WTC11 (cell line): ENCODE data around the gene ANKRD11.

Experiments
- ATF6 ChIP-seq: sonication (generic); formaldehyde crosslinking; IDR thresholded peaks from 2 replicates; pipeline ENCODE4 v1.8.1; 2023; ENCODE audit warnings: mild to moderate bottlenecking, missing genetic modification reagents
- E2F1 ChIP-seq: sonication (generic); formaldehyde crosslinking; IDR thresholded peaks from 2 replicates; pipeline ENCODE4 v1.8.0; 2022; ENCODE audit warnings: mild to moderate bottlenecking, missing genetic modification reagents
- ESRRA ChIP-seq: sonication (generic); formaldehyde crosslinking; IDR thresholded peaks from 2 replicates; pipeline ENCODE4 v1.8.1; 2022; ENCODE audit warnings: mild to moderate bottlenecking, missing genetic modification reagents, borderline replicate concordance
- FOXJ3 ChIP-seq: sonication (generic); formaldehyde crosslinking; IDR thresholded peaks from 2 replicates; pipeline ENCODE4 v1.9.0; 2021; ENCODE audit warnings: missing genetic modification reagents, mild to moderate bottlenecking, borderline replicate concordance
- JUN ChIP-seq: sonication (generic); formaldehyde crosslinking; IDR thresholded peaks from 2 replicates; pipeline ENCODE4 v1.8.0; 2023; ENCODE audit warnings: mild to moderate bottlenecking, missing genetic modification reagents
- SMAD4 ChIP-seq: sonication (generic); formaldehyde crosslinking; IDR thresholded peaks from 2 replicates; pipeline ENCODE4 v1.8.0; 2022; ENCODE audit warnings: mild to moderate bottlenecking, missing genetic modification reagents
- SP1 ChIP-seq: sonication (generic); formaldehyde crosslinking; conservative IDR thresholded peaks from 2 replicates; pipeline ENCODE4 v1.8.1; 2022; ENCODE audit warnings: missing genetic modification reagents
- TEAD4 ChIP-seq: sonication (generic); formaldehyde crosslinking; IDR thresholded peaks from 2 replicates; pipeline ENCODE4 v1.8.0; 2022; ENCODE audit warnings: mild to moderate bottlenecking, missing genetic modification reagents
- ZNF138 ChIP-seq: sonication (generic); formaldehyde crosslinking; conservative IDR thresholded peaks from 2 replicates; pipeline ENCODE4 v1.8.1; 2022; ENCODE audit warnings: mild to moderate bottlenecking, moderate library complexity, missing genetic modification reagents
- ZNF532 ChIP-seq: fragments of 250-450 bp; sonication (Bioruptor Pico); IDR thresholded peaks from 2 replicates; pipeline ENCODE4 v1.9.0; 2021; ENCODE audit warnings: mild to moderate bottlenecking, borderline replicate concordance
- TF ChIP-seq, protein P1 (sequence below): fragments of 200-600 bp; IDR thresholded peaks from 2 replicates; pipeline ENCODE4 v1.8.0; 2022; ENCODE audit warnings: antibody characterized with exemption
- TF ChIP-seq, protein P2 (sequence below): sonication (generic); formaldehyde crosslinking; IDR thresholded peaks from 2 replicates; pipeline ENCODE4 v1.8.0; 2023; ENCODE audit warnings: mild to moderate bottlenecking, missing genetic modification reagents

DNA sequence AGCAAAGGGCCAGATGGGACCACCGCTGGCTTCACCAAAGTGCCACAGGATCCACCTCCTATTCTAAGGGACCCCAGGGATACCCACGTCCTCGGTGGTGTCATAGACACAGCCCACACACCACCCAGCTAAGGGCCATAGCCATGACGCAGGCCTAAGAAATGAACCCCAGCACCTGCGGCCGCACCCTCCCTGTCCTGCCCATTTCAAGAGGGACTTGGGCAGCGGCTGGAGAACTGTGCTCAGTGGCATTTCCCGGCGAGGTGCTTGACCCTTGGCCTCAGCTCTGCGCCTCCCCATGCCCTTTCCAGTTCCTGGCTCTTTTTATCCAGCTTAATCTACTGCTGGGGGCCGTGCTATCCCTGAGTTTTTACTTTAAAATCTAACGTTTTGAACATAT is 245.6 kb downstream of the ANKRD11 start:
- TF ChIP-seq, protein P1, sequence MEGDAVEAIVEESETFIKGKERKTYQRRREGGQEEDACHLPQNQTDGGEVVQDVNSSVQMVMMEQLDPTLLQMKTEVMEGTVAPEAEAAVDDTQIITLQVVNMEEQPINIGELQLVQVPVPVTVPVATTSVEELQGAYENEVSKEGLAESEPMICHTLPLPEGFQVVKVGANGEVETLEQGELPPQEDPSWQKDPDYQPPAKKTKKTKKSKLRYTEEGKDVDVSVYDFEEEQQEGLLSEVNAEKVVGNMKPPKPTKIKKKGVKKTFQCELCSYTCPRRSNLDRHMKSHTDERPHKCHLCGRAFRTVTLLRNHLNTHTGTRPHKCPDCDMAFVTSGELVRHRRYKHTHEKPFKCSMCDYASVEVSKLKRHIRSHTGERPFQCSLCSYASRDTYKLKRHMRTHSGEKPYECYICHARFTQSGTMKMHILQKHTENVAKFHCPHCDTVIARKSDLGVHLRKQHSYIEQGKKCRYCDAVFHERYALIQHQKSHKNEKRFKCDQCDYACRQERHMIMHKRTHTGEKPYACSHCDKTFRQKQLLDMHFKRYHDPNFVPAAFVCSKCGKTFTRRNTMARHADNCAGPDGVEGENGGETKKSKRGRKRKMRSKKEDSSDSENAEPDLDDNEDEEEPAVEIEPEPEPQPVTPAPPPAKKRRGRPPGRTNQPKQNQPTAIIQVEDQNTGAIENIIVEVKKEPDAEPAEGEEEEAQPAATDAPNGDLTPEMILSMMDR, result no peak
- TF ChIP-seq ZNF532 (CRISPR knock-in tag), result no peak
- no peak for TF ChIP-seq E2F1 (CRISPR knock-in tag)
- TF ChIP-seq ATF6 (CRISPR knock-in tag), result no peak
- no peak for TF ChIP-seq SMAD4 (CRISPR knock-in tag)
- TF ChIP-seq ZNF138 (CRISPR knock-in tag), result no peak
- TF ChIP-seq SP1 (CRISPR knock-in tag), result no peak
- no peak for TF ChIP-seq JUN
- TF ChIP-seq FOXJ3 (CRISPR knock-in tag), result no peak
- no peak for TF ChIP-seq ESRRA (CRISPR knock-in tag)
- TF ChIP-seq, protein P2, sequence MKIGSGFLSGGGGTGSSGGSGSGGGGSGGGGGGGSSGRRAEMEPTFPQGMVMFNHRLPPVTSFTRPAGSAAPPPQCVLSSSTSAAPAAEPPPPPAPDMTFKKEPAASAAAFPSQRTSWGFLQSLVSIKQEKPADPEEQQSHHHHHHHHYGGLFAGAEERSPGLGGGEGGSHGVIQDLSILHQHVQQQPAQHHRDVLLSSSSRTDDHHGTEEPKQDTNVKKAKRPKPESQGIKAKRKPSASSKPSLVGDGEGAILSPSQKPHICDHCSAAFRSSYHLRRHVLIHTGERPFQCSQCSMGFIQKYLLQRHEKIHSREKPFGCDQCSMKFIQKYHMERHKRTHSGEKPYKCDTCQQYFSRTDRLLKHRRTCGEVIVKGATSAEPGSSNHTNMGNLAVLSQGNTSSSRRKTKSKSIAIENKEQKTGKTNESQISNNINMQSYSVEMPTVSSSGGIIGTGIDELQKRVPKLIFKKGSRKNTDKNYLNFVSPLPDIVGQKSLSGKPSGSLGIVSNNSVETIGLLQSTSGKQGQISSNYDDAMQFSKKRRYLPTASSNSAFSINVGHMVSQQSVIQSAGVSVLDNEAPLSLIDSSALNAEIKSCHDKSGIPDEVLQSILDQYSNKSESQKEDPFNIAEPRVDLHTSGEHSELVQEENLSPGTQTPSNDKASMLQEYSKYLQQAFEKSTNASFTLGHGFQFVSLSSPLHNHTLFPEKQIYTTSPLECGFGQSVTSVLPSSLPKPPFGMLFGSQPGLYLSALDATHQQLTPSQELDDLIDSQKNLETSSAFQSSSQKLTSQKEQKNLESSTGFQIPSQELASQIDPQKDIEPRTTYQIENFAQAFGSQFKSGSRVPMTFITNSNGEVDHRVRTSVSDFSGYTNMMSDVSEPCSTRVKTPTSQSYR, result no peak
- TF ChIP-seq TEAD4 (CRISPR knock-in tag), result no peak
